ENCODE measurements around the gene TRIM67.

The TRIM67 gene

GRCh38 chr1:231226156-231226555 is 64.3 kb downstream of the TRIM67 start:
- Histone ChIP-seq H3K27me3 (ENCODE audit: low read depth, low read length) (no peaks in the 10 kb centered on the region), H3K4me3 (ENCODE audit: low read depth in 1 of 2, low read length in 2 of 2) (no peak overlapping the region), H3K4me1 (ENCODE audit: control insufficient read depth in 1 of 2, insufficient read depth in 2 of 2, low read length in 2 of 2) (no peaks in the 10 kb centered on the region), H3K9me3 (ENCODE audit: control insufficient read depth in 1 of 2, low read length in 2 of 2) (no peaks in the 10 kb centered on the region), H3K27ac (ENCODE audit: low read length) (no peak overlapping the region), H3K36me3 (ENCODE audit: control insufficient read depth in 1 of 2, insufficient read depth in 2 of 2, low read length in 2 of 2) (peaks cover 40 to 42% of the 10 kb centered on the region in 2 donors)

DNA sequence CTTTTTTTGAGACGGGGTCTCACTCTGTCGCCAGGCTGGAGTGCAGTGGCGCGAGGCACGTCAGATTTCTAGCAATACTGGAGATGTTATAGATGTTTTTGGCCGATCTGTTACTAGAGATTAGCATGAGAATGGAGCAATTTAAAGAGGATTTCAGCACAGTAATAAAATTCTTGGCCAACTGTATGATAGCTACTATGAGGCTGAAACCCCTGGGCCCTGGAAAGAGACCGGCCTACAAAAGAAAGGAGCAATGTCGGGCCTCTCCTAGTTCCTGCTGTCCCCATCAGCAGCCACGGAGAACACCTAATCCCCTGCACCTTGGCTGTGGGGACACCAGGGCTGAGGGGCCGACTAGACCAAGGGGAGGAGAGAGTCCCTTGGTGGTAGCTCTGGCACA is 69.7 kb downstream of the TRIM67 start:
- H3K4me1 ChIP-seq (ENCODE audit: control insufficient read depth in 1 of 2, insufficient read depth in 2 of 2, low read length in 2 of 2): no peaks in the 10 kb centered on the region
- no peaks in the 10 kb centered on the region for H3K9me3 ChIP-seq (ENCODE audit: control insufficient read depth in 1 of 2, low read length in 2 of 2)
- no peak overlapping the region for H3K27ac ChIP-seq (ENCODE audit: low read length)
- H3K36me3 ChIP-seq (ENCODE audit: control insufficient read depth in 1 of 2, insufficient read depth in 2 of 2, low read length in 2 of 2): peaks cover 11 to 13% of the 10 kb centered on the region in 2 donors
- no peak overlapping the region for H3K4me3 ChIP-seq (ENCODE audit: low read depth in 1 of 2, low read length in 2 of 2)
- no peaks in the 10 kb centered on the region for H3K27me3 ChIP-seq (ENCODE audit: low read depth, low read length)

GRCh38 chr1:231232870-231233734 is 71.2 kb downstream of the TRIM67 start:
- no peaks in the 10 kb centered on the region for H3K4me1 ChIP-seq (ENCODE audit: control insufficient read depth in 1 of 2, insufficient read depth in 2 of 2, low read length in 2 of 2)
- H3K4me3 ChIP-seq (ENCODE audit: low read depth in 1 of 2, low read length in 2 of 2): no peak overlapping the region
- H3K9me3 ChIP-seq (ENCODE audit: control insufficient read depth in 1 of 2, low read length in 2 of 2): no peaks in the 10 kb centered on the region
- peaks cover 8 to 20% of the 10 kb centered on the region in 2 donors for H3K36me3 ChIP-seq (ENCODE audit: control insufficient read depth in 1 of 2, insufficient read depth in 2 of 2, low read length in 2 of 2)
- no peak overlapping the region for H3K27ac ChIP-seq (ENCODE audit: low read length)
- H3K27me3 ChIP-seq (ENCODE audit: low read depth, low read length): no peaks in the 10 kb centered on the region

DNA sequence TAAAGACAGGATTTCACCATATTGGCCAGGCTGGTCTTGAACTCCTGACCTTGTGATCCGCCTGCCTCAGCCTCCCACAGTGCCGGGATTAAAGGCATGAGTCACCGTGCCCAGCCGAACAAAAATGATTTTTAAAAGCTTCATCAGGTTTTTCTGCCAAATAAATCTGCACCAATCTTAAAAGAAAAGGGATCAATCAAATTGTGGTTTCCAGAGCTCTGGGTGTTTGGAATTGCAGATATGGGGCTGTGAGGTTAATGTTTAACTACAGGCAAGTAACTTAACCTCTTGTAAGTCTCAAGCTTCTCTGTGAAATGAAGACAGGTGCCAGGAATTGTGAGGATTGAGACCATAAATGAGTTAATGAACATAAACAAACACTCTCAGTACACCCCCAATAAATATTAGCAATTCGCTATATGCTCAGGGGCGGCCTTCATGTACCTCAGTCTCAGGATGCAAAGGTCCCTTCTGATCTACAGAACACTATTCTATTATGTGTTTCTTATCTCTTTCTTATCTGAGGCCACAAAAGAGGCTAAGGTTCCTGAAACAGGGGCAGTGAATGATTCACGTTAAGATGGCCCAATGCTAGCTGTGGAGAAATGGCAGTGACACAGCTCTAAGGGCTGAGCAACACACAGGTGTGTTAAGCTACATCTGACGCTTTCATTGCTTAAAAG is 72.0 kb downstream of the TRIM67 start:
- peaks cover 15 to 28% of the 10 kb centered on the region in 2 donors for H3K36me3 ChIP-seq (ENCODE audit: control insufficient read depth in 1 of 2, insufficient read depth in 2 of 2, low read length in 2 of 2)
- no peaks in the 10 kb centered on the region for H3K4me1 ChIP-seq (ENCODE audit: control insufficient read depth in 1 of 2, insufficient read depth in 2 of 2, low read length in 2 of 2)

GRCh38 chr1:231234506-231234905 is 72.6 kb downstream of the TRIM67 start:
- H3K4me3 ChIP-seq (ENCODE audit: low read depth in 1 of 2, low read length in 2 of 2): no peak overlapping the region
- no peak overlapping the region for H3K27ac ChIP-seq (ENCODE audit: low read length)
- H3K36me3 ChIP-seq (ENCODE audit: control insufficient read depth in 1 of 2, insufficient read depth in 2 of 2, low read length in 2 of 2): peaks cover 18 to 30% of the 10 kb centered on the region in 2 donors
- H3K27me3 ChIP-seq (ENCODE audit: low read depth, low read length): no peaks in the 10 kb centered on the region
- peaks cover 0 to 1% of the 10 kb centered on the region in 2 donors for H3K4me1 ChIP-seq (ENCODE audit: control insufficient read depth in 1 of 2, insufficient read depth in 2 of 2, low read length in 2 of 2)
- no peaks in the 10 kb centered on the region for H3K9me3 ChIP-seq (ENCODE audit: control insufficient read depth in 1 of 2, low read length in 2 of 2)

More for the DNA sequence above, 72.0 kb downstream of the TRIM67 start:
- H3K9me3 ChIP-seq (ENCODE audit: control insufficient read depth in 1 of 2, low read length in 2 of 2): no peaks in the 10 kb centered on the region
- H3K27ac ChIP-seq (ENCODE audit: low read length): no peak overlapping the region
- H3K27me3 ChIP-seq (ENCODE audit: low read depth, low read length): no peaks in the 10 kb centered on the region
- no peak overlapping the region for H3K4me3 ChIP-seq (ENCODE audit: low read depth in 1 of 2, low read length in 2 of 2)

- Histone ChIP-seq H3K27me3 (ENCODE audit: low read depth, low read length) (no peaks in the 10 kb centered on the region), H3K36me3 (ENCODE audit: control insufficient read depth in 1 of 2, insufficient read depth in 2 of 2, low read length in 2 of 2) (peaks cover 18 to 27% of the 10 kb centered on the region in 2 donors), H3K9me3 (ENCODE audit: control insufficient read depth in 1 of 2, low read length in 2 of 2) (no peaks in the 10 kb centered on the region), H3K4me1 (ENCODE audit: control insufficient read depth in 1 of 2, insufficient read depth in 2 of 2, low read length in 2 of 2) (peaks cover 0 to 10% of the 10 kb centered on the region in 2 donors), H3K4me3 (ENCODE audit: low read depth in 1 of 2, low read length in 2 of 2) (no peak overlapping the region), H3K27ac (ENCODE audit: low read length) (peak overlapping the region; percentile 5)
Measured at GRCh38 chr1:231235526-231236207, 73.8 kb downstream of the TRIM67 start.

DNA sequence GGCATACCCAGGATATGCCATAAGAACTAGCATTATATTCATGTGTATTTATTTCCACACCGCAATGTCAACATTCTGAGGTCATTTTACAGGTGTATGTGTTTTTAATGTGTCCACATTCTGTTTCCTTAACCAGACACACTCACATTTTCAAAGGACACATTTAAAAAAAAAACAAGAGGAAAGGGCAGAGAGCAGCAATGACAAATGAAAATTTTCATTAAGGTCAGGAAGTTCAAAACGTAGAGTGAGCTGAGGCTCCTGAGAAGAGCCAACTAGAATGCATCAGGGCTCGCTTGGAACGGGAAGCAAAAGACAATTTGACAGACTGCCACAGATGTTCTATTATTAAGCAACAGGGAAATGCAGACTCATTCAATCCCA is 74.3 kb downstream of the TRIM67 start:
- Histone ChIP-seq H3K36me3 (ENCODE audit: control insufficient read depth in 1 of 2, insufficient read depth in 2 of 2, low read length in 2 of 2) (peaks cover 18 to 25% of the 10 kb centered on the region in 2 donors), H3K27me3 (ENCODE audit: low read depth, low read length) (no peaks in the 10 kb centered on the region), H3K9me3 (ENCODE audit: control insufficient read depth in 1 of 2, low read length in 2 of 2) (no peaks in the 10 kb centered on the region), H3K27ac (ENCODE audit: low read length) (peak overlapping the region; percentile 5), H3K4me1 (ENCODE audit: control insufficient read depth in 1 of 2, insufficient read depth in 2 of 2, low read length in 2 of 2) (peaks cover 0 to 10% of the 10 kb centered on the region in 2 donors), H3K4me3 (ENCODE audit: low read depth in 1 of 2, low read length in 2 of 2) (no peak overlapping the region)

DNA sequence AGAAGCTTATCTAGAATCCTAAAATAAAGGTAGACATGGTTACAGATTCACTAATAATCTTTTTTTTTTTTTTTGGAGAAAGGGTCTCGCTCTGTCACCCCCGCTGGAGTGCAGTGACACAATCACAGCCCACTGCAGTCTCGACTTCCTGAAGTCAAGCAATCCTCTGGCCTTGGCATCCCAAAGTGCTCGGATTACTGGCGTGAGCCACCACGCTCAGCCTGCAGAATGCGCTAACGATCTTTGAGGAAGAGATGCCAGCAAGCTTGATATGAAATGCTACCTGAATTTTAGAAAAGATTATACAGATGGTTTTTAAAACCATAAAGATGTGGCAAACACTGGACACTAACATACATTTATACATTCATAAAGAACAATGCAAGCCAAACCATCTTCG is 75.1 kb downstream of the TRIM67 start:
- peaks cover 18 to 25% of the 10 kb centered on the region in 2 donors for H3K36me3 ChIP-seq (ENCODE audit: control insufficient read depth in 1 of 2, insufficient read depth in 2 of 2, low read length in 2 of 2)
- H3K9me3 ChIP-seq (ENCODE audit: control insufficient read depth in 1 of 2, low read length in 2 of 2): no peaks in the 10 kb centered on the region
- no peak overlapping the region for H3K4me3 ChIP-seq (ENCODE audit: low read depth in 1 of 2, low read length in 2 of 2)
- H3K27me3 ChIP-seq (ENCODE audit: low read depth, low read length): no peaks in the 10 kb centered on the region
- H3K27ac ChIP-seq (ENCODE audit: low read length): no peak overlapping the region
- peaks cover 0 to 10% of the 10 kb centered on the region in 2 donors for H3K4me1 ChIP-seq (ENCODE audit: control insufficient read depth in 1 of 2, insufficient read depth in 2 of 2, low read length in 2 of 2)

GRCh38 chr1:231238298-231238697 is 76.4 kb downstream of the TRIM67 start:
- H3K9me3 ChIP-seq (ENCODE audit: control insufficient read depth in 1 of 2, low read length in 2 of 2): no peaks in the 10 kb centered on the region
- H3K27ac ChIP-seq (ENCODE audit: low read length): no peak overlapping the region
- H3K4me3 ChIP-seq (ENCODE audit: low read depth in 1 of 2, low read length in 2 of 2): no peak overlapping the region
- H3K27me3 ChIP-seq (ENCODE audit: low read depth, low read length): no peaks in the 10 kb centered on the region
- H3K36me3 ChIP-seq (ENCODE audit: control insufficient read depth in 1 of 2, insufficient read depth in 2 of 2, low read length in 2 of 2): peaks cover 18 to 22% of the 10 kb centered on the region in 2 donors
- peaks cover 6 to 24% of the 10 kb centered on the region in 2 donors for H3K4me1 ChIP-seq (ENCODE audit: control insufficient read depth in 1 of 2, insufficient read depth in 2 of 2, low read length in 2 of 2)

DNA sequence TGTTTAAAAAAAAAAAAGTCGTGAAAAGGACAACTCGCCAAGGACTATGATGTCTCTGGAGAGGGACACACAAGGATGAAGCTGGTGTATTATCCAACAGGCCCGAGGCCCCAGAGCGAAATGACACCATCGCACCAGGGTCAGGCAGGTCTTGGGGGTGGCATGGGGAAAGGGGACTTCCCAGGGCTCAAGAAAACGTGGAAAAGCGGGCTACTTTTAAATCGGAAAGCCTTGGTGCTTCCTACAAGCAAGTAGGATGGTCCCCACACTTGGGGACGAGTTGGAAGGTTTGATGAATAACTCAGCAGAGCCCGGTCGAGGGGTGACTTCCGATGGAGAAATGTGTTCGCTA is 78.6 kb downstream of the TRIM67 start:
- H3K4me3 ChIP-seq (ENCODE audit: low read depth in 1 of 2, low read length in 2 of 2): peak overlapping the region; percentile 92 to 97
- H3K4me1 ChIP-seq (ENCODE audit: control insufficient read depth in 1 of 2, insufficient read depth in 2 of 2, low read length in 2 of 2): peaks cover 6 to 26% of the 10 kb centered on the region in 2 donors
- peak overlapping the region; percentile 92 for H3K27ac ChIP-seq (ENCODE audit: low read length)
- peaks cover 18 to 22% of the 10 kb centered on the region in 2 donors for H3K36me3 ChIP-seq (ENCODE audit: control insufficient read depth in 1 of 2, insufficient read depth in 2 of 2, low read length in 2 of 2)
- H3K9me3 ChIP-seq (ENCODE audit: control insufficient read depth in 1 of 2, low read length in 2 of 2): no peaks in the 10 kb centered on the region
- no peaks in the 10 kb centered on the region for H3K27me3 ChIP-seq (ENCODE audit: low read depth, low read length)
